LNCaP clone FGC (cell line): ENCODE results near the gene OSBPL6.

ENCODE experiments used
- DNase-seq: peaks from one replicate; pipeline ENCODE4 v3.0.0-alpha.2; 2011; ENCODE audit warnings: low read depth
- H3K4me3 ChIP-seq: 2 replicates; pipeline ENCODE4 v1.5.1; 2011; ENCODE audit warnings: mild to moderate bottlenecking, low read depth, low read length, control low read depth
- TF ChIP-seq, protein P1 (sequence below): IDR thresholded peaks from 2 replicates; pipeline ENCODE4 v1.5.1; 2012; ENCODE audit warnings: mild to moderate bottlenecking; ENCODE audit not compliant: control insufficient read depth, insufficient read depth; ENCODE audit errors: extremely low read depth

The OSBPL6 gene

DNA sequence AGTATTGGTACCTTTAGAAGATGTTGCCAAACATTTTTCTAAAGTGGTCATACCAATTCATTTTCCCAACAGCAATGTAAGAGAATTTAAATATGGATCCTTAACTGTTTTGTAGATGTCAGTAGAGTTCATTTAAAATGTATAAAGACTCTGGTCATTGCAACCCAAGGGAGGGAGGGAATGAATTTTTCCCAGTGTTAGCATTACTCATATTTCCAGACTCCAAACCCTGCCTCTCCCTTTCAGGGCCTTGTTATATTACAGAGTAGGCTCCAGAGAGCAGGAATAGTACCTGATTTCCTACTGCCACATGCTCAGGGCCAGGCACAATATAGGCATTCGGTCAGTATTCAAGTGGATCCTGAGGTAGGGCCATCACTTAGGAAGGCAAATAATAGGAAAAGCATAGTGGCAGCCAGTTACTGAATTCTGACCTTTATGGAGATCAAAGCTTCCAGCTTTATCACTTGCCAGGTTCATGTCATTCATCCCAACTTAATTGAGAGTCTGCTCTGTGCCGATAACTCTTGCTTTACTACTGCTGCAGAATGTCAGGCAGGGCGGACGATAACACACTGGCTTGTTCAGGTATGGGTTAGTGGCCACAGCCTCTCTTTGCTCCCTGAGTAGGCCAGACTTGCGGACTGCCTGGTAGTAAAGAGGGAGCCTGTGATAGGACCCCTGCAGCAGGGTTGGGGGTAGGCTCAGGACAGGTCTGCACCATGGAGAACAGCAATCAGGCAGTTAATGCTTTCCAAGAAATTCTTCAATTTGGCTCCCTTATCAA, 75.3 kb downstream of the OSBPL6 start:
- TF ChIP-seq, protein P1, sequence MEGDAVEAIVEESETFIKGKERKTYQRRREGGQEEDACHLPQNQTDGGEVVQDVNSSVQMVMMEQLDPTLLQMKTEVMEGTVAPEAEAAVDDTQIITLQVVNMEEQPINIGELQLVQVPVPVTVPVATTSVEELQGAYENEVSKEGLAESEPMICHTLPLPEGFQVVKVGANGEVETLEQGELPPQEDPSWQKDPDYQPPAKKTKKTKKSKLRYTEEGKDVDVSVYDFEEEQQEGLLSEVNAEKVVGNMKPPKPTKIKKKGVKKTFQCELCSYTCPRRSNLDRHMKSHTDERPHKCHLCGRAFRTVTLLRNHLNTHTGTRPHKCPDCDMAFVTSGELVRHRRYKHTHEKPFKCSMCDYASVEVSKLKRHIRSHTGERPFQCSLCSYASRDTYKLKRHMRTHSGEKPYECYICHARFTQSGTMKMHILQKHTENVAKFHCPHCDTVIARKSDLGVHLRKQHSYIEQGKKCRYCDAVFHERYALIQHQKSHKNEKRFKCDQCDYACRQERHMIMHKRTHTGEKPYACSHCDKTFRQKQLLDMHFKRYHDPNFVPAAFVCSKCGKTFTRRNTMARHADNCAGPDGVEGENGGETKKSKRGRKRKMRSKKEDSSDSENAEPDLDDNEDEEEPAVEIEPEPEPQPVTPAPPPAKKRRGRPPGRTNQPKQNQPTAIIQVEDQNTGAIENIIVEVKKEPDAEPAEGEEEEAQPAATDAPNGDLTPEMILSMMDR, result no peak
- no peak for DNase-seq
- no peak overlapping the region for H3K4me3 ChIP-seq

DNA sequence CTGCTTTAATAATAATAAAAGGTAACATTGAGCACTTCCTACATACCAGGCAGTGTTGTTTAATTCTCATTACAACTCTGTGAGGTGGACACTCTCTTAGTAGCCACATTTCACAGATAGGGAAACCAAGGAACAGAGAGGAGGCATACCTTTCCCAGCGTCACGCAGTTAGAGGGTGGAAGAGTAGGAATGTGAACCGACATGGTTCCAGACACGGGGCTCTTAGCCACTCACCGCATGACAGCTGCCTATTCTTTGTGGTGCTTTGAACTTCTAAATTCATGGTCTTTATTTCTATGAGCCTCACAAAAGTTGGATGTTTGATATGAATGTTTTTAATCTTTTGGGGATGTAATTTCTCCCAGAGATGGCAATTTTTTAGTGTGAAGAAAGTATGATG, 76.0 kb downstream of the OSBPL6 start:
- TF ChIP-seq, protein P1, result no peak
- no peak overlapping the region for H3K4me3 ChIP-seq
- no peak for DNase-seq

DNA sequence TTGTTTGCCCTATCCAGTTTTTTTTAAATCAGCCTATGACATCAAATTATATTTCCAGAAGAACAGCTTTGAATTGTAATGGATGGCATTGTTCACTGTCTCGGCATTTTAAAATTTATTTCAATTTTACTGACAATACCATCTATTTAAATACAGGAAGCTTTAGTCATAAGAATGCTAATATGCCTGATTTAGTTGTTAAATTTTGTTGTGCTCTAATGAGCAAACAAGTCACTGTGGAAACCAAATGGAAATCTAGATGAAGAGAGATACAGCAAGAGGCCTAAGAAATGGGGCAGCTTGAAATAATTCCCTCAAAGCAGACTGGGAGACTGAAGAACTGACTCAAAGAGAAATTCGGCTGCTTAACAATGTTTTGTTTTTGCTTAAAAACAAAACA, 76.8 kb downstream of the OSBPL6 start:
- no peak overlapping the region for H3K4me3 ChIP-seq
- no peak for DNase-seq
- TF ChIP-seq, protein P1, result no peak

DNA sequence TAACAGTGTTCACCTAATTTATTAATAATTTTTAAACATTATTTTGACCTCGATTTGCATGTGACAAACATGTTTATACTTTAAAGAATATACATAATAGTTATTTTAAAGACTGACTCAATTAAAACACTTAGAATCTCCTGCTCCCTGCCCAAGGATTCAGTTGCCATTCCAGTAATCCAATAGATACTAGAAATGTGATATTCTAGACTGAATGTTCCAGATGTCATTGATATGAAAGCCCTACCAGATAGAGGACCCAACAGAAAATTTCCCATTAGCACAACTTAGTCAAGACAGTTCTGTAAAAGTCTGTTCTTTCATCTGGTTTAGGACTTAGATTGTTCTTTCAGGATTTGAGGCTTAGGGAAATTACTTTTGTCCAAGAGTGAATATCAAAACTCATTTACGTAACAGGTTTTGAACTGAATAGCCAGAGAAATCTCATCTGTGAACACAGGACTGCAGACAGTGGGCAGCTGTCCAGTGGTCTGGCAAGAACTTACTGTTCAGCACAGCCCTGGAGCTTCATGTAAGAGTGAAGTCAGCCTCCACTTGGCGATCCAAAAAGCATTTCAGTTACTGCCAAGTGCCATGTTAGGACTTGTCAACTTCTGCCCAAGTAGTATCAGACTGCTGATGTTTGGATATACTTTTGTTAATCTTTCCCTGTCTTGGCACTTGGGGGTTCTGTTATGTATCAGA, 77.5 kb downstream of the OSBPL6 start:
- TF ChIP-seq, protein P1, result no peak
- peak; percentile 32 for DNase-seq
- H3K4me3 ChIP-seq, result no peak overlapping the region

DNA sequence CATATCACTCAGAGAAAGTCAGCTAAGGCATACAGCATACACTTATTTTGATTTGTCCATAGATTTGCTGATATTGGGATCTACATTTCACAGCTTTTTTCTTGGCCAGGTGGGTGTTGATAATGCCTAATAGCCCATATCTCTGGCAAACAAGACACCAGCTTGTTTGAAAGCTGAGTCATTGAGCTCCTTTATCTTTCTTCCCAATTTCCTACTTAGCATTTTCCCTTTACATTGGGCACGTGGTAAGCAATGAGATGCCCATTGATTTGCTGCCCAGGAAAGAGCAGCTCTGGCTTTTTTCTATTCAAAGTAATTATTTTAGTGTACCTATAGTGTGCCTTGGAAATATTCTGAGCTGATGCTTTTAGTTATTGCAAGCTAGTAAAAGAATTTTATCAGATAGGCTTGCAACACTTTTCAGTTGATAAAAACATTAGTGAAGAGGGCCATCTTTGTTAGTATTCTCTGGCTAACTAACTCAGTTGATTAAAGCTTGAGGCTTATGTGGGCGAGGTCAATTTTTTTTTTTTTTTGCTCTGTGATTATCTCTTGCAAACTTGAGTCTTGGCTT, 79.6 kb downstream of the OSBPL6 start:
- TF ChIP-seq, protein P1, result no peak

DNA sequence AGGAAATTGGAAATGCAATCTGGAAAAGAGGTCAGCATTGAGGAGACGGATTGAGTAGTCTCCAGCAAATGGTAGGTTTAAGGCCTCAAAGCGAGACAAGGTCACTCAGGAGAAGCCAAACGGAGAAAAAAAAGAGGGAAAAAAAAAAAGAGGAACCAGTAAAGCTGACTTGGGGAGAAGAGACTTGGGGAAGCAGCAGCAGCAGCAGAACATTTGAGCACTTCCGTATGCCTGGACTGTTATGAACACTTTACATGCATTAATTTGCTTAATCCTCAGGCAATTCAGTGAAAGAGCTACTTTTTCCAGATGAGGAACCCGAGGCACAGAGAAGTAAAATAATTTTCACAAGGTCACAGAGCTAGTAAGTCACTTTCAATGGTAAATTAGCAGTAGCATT, 81.3 kb downstream of the OSBPL6 start:
- no peak for DNase-seq
- H3K4me3 ChIP-seq, result no peak overlapping the region
- TF ChIP-seq, protein P1, result no peak

More for the DNA sequence above, 79.6 kb downstream of the OSBPL6 start:
- no peak overlapping the region for H3K4me3 ChIP-seq
- DNase-seq, result no peak
